K562 (cell line): Measurements from ENCODE around the gene FAM174B.

Experiments used
- EP300 ChIP-seq: IDR thresholded peaks from 2 replicates; pipeline ENCODE4 v1.6.1; 2012; ENCODE audit warnings: low read length, improper control_type of control experiment
- KDM1A ChIP-seq, 2 experiments: fragments of 450-650 bp; IDR thresholded peaks; 2 replicates each; pipeline ENCODE4 v1.6.1; 2016; ENCODE audit warnings: mild to moderate bottlenecking in 2 of 2
- NFIC ChIP-seq: fragments of 450-650 bp; IDR thresholded peaks from 2 replicates; pipeline ENCODE4 v1.6.1; 2017; ENCODE audit warnings: mild to moderate bottlenecking, inconsistent platforms
- POLR2A ChIP-seq: fragments of 450-650 bp; conservative IDR thresholded peaks from 2 replicates; pipeline ENCODE4 v1.6.1; 2016
- POLR2AphosphoS5 ChIP-seq: IDR thresholded peaks from 2 replicates; pipeline ENCODE4 v1.6.1; 2011; ENCODE audit warnings: mild to moderate bottlenecking, low read depth, low read length, moderate library complexity; ENCODE audit not compliant: control insufficient read depth, insufficient read depth
- POLR2H ChIP-seq: IDR thresholded peaks from 2 replicates; pipeline ENCODE4 v1.6.1; 2016; ENCODE audit warnings: missing genetic modification characterization, low read depth, mild to moderate bottlenecking, control low read depth, missing compliant biosample characterization, moderate library complexity
- RBBP5 ChIP-seq: fragments of 200-600 bp; sonication (generic); IDR thresholded peaks from 2 replicates; pipeline ENCODE4 v1.6.1; 2012; ENCODE audit warnings: borderline replicate concordance, mild to moderate bottlenecking, low read length, control low read depth, inconsistent platforms; ENCODE audit not compliant: insufficient read depth, poor library complexity, severe bottlenecking
- SAFB2 ChIP-seq: fragments of 200-400 bp; formaldehyde crosslinking; IDR thresholded peaks from 2 replicates; pipeline ENCODE4 v1.6.1; 2018; ENCODE audit warnings: borderline replicate concordance, low read length, low read depth, moderate library complexity; ENCODE audit not compliant: severe bottlenecking
- SIX5 ChIP-seq, 2 experiments: IDR thresholded peaks; 2 replicates each; pipeline ENCODE4 v1.6.1; 2011; ENCODE audit warnings: low read length in 2 of 2, borderline replicate concordance in 1 of 2, low read depth in 1 of 2, mild to moderate bottlenecking in 1 of 2, moderate library complexity in 1 of 2; ENCODE audit not compliant: insufficient read depth in 1 of 2
- TEAD1 ChIP-seq, 2 experiments: fragments of 450-650 bp in 1 of 2; sonication (generic) in 1 of 2; formaldehyde crosslinking; IDR thresholded peaks; 2 replicates each; pipeline versions ENCODE4 v1.4.0 to v1.8.0; 2020 to 2022; ENCODE audit warnings: mild to moderate bottlenecking in 2 of 2, missing genetic modification reagents in 1 of 2
- ZNF184 ChIP-seq: sonication (generic); formaldehyde crosslinking; IDR thresholded peaks from 2 replicates; pipeline ENCODE4 v1.5.0; 2020; ENCODE audit warnings: missing genetic modification reagents
- TF ChIP-seq, protein P1 (sequence below): fragments of 250-450 bp; sonication (Bioruptor Pico); IDR thresholded peaks from 2 replicates; pipeline ENCODE4 v1.5.0; 2022; ENCODE audit warnings: mild to moderate bottlenecking
- TF ChIP-seq, protein P2 (sequence below): fragments of 250-450 bp; sonication (Bioruptor Pico); IDR thresholded peaks from 2 replicates; pipeline ENCODE4 v1.8.0; 2022; ENCODE audit warnings: moderate library complexity, mild to moderate bottlenecking, inconsistent platforms

DNA sequence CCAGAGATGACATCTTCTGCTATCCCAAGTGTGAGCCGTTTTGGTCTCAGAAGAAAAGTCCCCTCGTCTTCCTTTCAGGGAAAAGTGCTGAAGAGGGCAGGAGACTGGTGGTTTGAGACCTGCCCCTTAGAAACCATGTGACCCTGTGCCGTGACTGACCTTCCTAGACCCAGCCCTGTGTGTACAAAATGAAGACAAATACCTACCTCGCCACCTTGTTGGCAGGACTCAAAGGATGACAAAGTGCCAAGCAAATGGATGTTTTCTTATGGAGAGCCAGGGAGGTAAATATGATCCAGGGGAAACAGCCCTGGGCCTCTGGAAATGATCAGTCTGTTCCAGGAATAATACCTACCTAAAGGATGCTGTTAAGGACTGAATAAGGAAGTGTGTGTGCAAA lies 41.3 kb downstream of the FAM174B start:
- TF ChIP-seq, protein P1, sequence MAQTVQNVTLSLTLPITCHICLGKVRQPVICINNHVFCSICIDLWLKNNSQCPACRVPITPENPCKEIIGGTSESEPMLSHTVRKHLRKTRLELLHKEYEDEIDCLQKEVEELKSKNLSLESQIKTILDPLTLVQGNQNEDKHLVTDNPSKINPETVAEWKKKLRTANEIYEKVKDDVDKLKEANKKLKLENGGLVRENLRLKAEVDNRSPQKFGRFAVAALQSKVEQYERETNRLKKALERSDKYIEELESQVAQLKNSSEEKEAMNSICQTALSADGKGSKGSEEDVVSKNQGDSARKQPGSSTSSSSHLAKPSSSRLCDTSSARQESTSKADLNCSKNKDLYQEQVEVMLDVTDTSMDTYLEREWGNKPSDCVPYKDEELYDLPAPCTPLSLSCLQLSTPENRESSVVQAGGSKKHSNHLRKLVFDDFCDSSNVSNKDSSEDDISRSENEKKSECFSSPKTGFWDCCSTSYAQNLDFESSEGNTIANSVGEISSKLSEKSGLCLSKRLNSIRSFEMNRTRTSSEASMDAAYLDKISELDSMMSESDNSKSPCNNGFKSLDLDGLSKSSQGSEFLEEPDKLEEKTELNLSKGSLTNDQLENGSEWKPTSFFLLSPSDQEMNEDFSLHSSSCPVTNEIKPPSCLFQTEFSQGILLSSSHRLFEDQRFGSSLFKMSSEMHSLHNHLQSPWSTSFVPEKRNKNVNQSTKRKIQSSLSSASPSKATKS (CRISPR knock-in tag) = no peak
- TF ChIP-seq EP300 (no peak), RBBP5 (no peak), POLR2AphosphoS5 (no peak), SIX5 (IDR thresholded peaks at IDR 0.05; ENCODE audit: borderline replicate concordance in 1 of 2, insufficient read depth in 1 of 2, low read depth in 1 of 2, low read length in 2 of 2) (no peak), TEAD1 (CRISPR knock-in tag; IDR thresholded peaks at IDR 0.05) (no peak), NFIC (no peak), KDM1A (IDR thresholded peaks at IDR 0.05) (no peak), POLR2H (tag) (no peak), ZNF184 (no peak), SAFB2 (no peak), POLR2A (no peak)
- TF ChIP-seq, protein P2, sequence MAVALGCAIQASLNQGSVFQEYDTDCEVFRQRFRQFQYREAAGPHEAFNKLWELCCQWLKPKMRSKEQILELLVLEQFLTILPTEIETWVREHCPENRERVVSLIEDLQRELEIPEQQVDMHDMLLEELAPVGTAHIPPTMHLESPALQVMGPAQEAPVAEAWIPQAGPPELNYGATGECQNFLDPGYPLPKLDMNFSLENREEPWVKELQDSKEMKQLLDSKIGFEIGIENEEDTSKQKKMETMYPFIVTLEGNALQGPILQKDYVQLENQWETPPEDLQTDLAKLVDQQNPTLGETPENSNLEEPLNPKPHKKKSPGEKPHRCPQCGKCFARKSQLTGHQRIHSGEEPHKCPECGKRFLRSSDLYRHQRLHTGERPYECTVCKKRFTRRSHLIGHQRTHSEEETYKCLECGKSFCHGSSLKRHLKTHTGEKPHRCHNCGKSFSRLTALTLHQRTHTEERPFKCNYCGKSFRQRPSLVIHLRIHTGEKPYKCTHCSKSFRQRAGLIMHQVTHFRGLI (CRISPR knock-in tag) = no peak
